ENCODE data around the gene PRR16. TPM values are rescaled to one million over a fixed set of nuclear protein-coding genes. Genes with fewer than 3 reads are reported as not detected.

The PRR16 gene
- total and polyA plus RNA-seq, 2 of the 13 experiments (the other 11 are each of a cell fraction or from before 2014, with no cell fraction given), result not detected

DNA sequence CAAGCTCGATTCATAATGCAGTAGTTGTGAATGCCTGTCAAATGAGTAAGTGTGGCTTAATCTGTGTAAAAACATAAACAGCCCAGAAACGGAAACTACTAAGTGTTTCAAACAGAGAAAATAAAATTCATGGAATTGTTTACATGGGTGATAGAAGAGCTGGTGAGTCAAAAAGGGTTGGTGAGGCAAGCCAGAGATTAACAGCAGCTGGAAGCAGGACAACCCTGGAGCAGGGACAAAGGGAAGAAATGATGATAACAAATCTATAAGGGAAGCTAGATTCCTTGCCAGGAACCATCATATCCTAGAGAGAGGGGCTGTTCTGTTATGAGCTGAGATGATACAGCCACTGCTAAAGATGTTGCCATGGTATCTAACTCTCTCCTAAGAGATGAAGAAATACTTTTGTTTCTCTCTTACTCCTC is 18.0 kb upstream of the PRR16 start (continued):
- TF ChIP-seq KLF12 (CRISPR knock-in tag; IDR thresholded peaks at IDR 0.05; ENCODE audit: borderline replicate concordance), result no peak

DNA sequence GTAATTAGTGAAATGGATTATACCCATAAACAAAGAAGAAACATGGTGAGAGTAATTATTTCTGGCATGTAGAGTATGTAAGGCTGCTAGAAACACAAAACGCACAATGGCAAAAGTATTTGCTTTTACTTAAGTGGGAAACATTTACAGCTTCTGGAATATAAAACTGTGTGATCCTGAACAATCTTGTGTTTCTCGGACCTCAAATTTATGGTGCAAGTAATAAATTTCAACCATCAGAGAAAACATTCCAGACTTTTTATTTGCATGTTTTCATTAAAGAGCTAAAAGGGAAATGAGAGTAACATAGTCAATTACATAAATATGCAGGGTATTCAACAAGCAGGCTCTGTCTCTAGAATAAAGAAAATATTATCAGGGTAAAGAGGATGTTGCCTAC is 17.2 kb upstream of the PRR16 start:
- Histone ChIP-seq H3K4me3 (replicated peaks in 1 of 3; ENCODE audit: insufficient read depth in 1 of 3, low read depth in 2 of 3, low read length in 3 of 3) (no peak overlapping the region), H3K9me3 (ENCODE audit: low read length) (no peaks in the 10 kb centered on the region), H3K79me2 (ENCODE audit: insufficient read depth, low read length) (no peaks in the 10 kb centered on the region), H4K20me1 (ENCODE audit: insufficient read depth, low read length) (no peaks in the 10 kb centered on the region), H3K36me3 (replicated peaks in 1 of 2; ENCODE audit: control insufficient read depth in 1 of 2, insufficient read depth in 2 of 2, low read length in 2 of 2) (no peaks in the 10 kb centered on the region), H2AFZ (ENCODE audit: low read length) (no peak overlapping the region), H3K27me3 (ENCODE audit: control insufficient read depth in 1 of 2, insufficient read depth in 2 of 2, low read length in 2 of 2) (no peaks in the 10 kb centered on the region), H3K4me1 (ENCODE audit: insufficient read depth, low read length) (no peaks in the 10 kb centered on the region), H3K4me2 (ENCODE audit: low read depth, low read length) (no peak overlapping the region), H3K27ac (ENCODE audit: extremely low read length, insufficient read depth, low read length) (no peak overlapping the region), H3K9ac (ENCODE audit: insufficient read depth, low read depth, low read length) (no peak overlapping the region)
- BruUV-seq (replicated peaks), result no TSS peak
- in situ Hi-C loops (cut with HindIII; ENCODE audit: extremely low pct_ligation_motif_present, low pct_unique_long_range_greater_than_20kb) (no loop called here), intact Hi-C loops (cut with micrococcal nuclease; ENCODE audit: unreplicated experiment) (no loop called here)
- 0% methylated on average over 2 of the region's 2 CpGs for WGBS (ENCODE audit: low lambda C conversion rate)
- ATAC-seq, result no peak
- DNase-seq (ENCODE audit: low spot score), result no peak
- FAIRE-seq, result no peak
- ChIA-PET POLR2A (no interaction called here), CTCF (ENCODE audit: low intra/inter-chr PET ratio, low total read pairs) (no interaction called here)
- TF ChIP-seq GATA4 (IDR thresholded peaks at IDR 0.05; ENCODE audit: borderline replicate concordance, low read depth), result no peak

DNA sequence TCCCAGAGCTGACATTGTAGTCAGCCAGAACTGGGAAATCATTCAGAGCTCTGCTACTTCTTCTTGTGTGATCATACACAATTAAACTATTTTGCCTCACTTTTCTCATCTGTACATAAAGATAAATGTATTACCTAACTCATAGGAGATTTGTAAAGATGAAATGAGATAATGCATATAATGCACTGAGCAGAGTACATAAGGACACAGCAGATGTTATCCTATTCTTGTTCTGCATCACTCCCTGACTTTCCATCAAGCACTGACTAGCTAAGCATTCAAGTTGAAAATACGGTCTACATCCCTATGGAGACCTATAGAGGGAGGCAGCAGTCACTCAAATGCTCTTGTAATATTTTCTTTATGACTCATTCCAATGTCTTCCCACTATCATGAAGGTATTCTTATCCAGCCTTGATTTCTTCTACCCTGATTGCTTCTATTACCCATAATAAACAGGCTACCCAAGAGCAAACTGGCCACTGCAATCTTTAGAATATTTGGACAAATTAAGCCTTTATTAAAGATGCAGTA is 16.3 kb upstream of the PRR16 start:
- Histone ChIP-seq H3K4me3 (replicated peaks in 1 of 3; ENCODE audit: insufficient read depth in 1 of 3, low read depth in 2 of 3, low read length in 3 of 3) (no peak overlapping the region), H3K79me2 (ENCODE audit: insufficient read depth, low read length) (no peaks in the 10 kb centered on the region), H3K9ac (ENCODE audit: insufficient read depth, low read depth, low read length) (no peak overlapping the region), H3K36me3 (replicated peaks in 1 of 2; ENCODE audit: control insufficient read depth in 1 of 2, insufficient read depth in 2 of 2, low read length in 2 of 2) (no peaks in the 10 kb centered on the region), H3K27me3 (ENCODE audit: control insufficient read depth in 1 of 2, insufficient read depth in 2 of 2, low read length in 2 of 2) (no peaks in the 10 kb centered on the region), H3K9me3 (ENCODE audit: low read length) (no peaks in the 10 kb centered on the region), H4K20me1 (ENCODE audit: insufficient read depth, low read length) (no peaks in the 10 kb centered on the region), H3K4me2 (ENCODE audit: low read depth, low read length) (no peak overlapping the region), H2AFZ (ENCODE audit: low read length) (no peak overlapping the region), H3K27ac (ENCODE audit: extremely low read length, insufficient read depth, low read length) (no peak overlapping the region), H3K4me1 (ENCODE audit: insufficient read depth, low read length) (no peaks in the 10 kb centered on the region)
- DNase-seq (ENCODE audit: low spot score), result no peak
- 8% methylated on average over 1 of the region's 1 CpG for whole genome bisulfite sequencing (ENCODE audit: low lambda C conversion rate)
- ATAC-seq, result no peak
- POLR2A ChIA-PET, result no interaction called here
- CTCF ChIA-PET (ENCODE audit: low intra/inter-chr PET ratio, low total read pairs), result no interaction called here
- no peak for FAIRE-seq
- intact Hi-C loops (cut with micrococcal nuclease; ENCODE audit: unreplicated experiment) (no loop called here), in situ Hi-C loops (cut with HindIII; ENCODE audit: extremely low pct_ligation_motif_present, low pct_unique_long_range_greater_than_20kb) (no loop called here)
- BruUV-seq (replicated peaks), result no TSS peak
- TF ChIP-seq, protein P1, sequence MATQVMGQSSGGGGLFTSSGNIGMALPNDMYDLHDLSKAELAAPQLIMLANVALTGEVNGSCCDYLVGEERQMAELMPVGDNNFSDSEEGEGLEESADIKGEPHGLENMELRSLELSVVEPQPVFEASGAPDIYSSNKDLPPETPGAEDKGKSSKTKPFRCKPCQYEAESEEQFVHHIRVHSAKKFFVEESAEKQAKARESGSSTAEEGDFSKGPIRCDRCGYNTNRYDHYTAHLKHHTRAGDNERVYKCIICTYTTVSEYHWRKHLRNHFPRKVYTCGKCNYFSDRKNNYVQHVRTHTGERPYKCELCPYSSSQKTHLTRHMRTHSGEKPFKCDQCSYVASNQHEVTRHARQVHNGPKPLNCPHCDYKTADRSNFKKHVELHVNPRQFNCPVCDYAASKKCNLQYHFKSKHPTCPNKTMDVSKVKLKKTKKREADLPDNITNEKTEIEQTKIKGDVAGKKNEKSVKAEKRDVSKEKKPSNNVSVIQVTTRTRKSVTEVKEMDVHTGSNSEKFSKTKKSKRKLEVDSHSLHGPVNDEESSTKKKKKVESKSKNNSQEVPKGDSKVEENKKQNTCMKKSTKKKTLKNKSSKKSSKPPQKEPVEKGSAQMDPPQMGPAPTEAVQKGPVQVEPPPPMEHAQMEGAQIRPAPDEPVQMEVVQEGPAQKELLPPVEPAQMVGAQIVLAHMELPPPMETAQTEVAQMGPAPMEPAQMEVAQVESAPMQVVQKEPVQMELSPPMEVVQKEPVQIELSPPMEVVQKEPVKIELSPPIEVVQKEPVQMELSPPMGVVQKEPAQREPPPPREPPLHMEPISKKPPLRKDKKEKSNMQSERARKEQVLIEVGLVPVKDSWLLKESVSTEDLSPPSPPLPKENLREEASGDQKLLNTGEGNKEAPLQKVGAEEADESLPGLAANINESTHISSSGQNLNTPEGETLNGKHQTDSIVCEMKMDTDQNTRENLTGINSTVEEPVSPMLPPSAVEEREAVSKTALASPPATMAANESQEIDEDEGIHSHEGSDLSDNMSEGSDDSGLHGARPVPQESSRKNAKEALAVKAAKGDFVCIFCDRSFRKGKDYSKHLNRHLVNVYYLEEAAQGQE (IDR thresholded peaks at IDR 0.05; ENCODE audit: borderline replicate concordance in 1 of 2, low read depth in 1 of 2, low read length in 2 of 2), result no peak
- TF ChIP-seq EZH2 (conservative IDR thresholded peaks at IDR 0.05; ENCODE audit: low read depth, low read length) (no peak), GPN1 (CRISPR knock-in tag; IDR thresholded peaks at IDR 0.05; ENCODE audit: borderline replicate concordance) (no peak), MIXL1 (CRISPR knock-in tag; IDR thresholded peaks at IDR 0.05) (no peak), JDP2 (CRISPR knock-in tag; IDR thresholded peaks at IDR 0.05; ENCODE audit: borderline replicate concordance) (no peak), KDM2A (CRISPR knock-in tag; IDR thresholded peaks at IDR 0.05; ENCODE audit: borderline replicate concordance, low read depth) (no peak), HDAC2 (CRISPR knock-in tag; IDR thresholded peaks at IDR 0.05) (no peak)
- TF ChIP-seq, protein P2, sequence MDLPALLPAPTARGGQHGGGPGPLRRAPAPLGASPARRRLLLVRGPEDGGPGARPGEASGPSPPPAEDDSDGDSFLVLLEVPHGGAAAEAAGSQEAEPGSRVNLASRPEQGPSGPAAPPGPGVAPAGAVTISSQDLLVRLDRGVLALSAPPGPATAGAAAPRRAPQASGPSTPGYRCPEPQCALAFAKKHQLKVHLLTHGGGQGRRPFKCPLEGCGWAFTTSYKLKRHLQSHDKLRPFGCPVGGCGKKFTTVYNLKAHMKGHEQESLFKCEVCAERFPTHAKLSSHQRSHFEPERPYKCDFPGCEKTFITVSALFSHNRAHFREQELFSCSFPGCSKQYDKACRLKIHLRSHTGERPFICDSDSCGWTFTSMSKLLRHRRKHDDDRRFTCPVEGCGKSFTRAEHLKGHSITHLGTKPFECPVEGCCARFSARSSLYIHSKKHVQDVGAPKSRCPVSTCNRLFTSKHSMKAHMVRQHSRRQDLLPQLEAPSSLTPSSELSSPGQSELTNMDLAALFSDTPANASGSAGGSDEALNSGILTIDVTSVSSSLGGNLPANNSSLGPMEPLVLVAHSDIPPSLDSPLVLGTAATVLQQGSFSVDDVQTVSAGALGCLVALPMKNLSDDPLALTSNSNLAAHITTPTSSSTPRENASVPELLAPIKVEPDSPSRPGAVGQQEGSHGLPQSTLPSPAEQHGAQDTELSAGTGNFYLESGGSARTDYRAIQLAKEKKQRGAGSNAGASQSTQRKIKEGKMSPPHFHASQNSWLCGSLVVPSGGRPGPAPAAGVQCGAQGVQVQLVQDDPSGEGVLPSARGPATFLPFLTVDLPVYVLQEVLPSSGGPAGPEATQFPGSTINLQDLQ (CRISPR knock-in tag; IDR thresholded peaks at IDR 0.05), result no peak
